HG03280 (cell line): ENCODE results near the gene MEF2A.

Experiments used
- ATAC-seq: cut with Tn5 transposase; IDR thresholded peaks from one replicate; pipeline ENCODE4 v1.9.1; 2021; ENCODE audit warnings: mild to moderate bottlenecking, moderate library complexity; ENCODE audit not compliant: unreplicated experiment

MEF2A gene

DNA sequence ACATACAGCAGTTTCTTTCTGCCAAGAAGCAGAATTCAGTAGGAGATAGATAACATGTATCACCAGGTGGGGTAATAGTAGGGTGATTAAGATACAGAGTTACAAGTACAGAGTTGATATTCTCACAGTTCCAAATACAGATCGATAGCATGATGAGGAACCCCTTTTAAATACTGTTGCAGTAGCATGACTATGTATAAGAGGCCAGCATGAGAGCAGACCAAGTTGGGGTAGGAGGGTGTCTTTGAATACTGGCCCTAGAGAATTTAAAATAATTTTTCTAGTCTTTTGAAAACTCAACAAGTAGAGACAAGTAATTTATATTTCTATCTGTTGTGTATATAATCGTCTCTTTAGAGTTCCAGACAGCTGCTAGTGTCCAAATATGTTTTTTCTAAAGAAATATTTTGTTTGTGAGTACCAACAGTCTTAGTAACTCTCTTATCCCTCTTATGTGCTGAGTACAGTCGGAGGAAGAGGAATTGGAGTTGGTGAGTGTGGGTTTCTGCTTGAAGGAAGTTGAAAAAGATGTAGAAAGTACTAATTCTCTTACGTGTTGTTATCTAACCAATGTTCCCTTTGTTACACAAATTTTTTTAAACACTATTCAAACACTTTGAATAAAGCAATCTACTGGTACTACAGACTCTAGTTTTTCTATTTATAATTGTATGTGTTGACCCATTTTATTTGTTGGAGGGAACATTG lies 137.3 kb downstream of the MEF2A start:
- ATAC-seq: no peak

DNA sequence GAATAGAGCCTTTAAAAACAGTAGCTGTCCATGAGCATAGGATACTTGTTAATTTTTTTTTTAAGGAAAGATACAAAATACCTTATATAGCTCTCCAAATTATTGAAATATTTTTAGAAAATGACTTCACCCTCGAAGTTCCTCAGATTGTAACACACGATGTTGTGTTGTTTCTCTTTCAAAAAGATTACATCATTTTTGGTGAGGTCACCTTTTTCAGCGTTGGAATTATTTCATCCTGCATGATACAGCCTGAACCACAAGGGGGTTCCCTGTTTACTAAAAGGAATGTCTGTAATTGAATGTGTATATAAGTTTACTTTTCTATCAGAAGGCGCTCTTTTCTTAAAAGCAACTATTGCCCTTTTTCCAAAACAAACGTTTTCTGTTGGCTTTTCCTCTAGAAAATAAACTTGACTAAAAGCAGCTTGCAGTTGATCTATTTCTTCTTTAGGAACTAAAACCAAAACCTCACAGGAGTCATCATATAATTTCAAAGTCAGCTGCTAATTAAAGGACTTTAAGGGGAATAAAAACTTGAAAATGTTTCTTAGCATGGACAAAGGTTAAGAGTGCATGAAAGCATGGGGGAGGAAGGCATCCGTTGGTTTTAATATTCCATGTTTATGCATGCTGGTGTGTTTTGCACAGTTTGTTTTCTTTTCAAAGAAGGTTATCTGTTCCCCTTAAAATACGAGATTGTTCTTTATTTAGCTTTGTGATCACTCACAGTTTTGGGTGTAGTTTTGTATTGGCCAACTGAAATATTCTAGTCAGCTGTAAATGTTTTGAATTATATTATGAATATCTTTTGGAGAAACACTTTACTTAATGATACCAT lies 138.0 kb downstream of the MEF2A start:
- peak; percentile 55 for ATAC-seq

DNA sequence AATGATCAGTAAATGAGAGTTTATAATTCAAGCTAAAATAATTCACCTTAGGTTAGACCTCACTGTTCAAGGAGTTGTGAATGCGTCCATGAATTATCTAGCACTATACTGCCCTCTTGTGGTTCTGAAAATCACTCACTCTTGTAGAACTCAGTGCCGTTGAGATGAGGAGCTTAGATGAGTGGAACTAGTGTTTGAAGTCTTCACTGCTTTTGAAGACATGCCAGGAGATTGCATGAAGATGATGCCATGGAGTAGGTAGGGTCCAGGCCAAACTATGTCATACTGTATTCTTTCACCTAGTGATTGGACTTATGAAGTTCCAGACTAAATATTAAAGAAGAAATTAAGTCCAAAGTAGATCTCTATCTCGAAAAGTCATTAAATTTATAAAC lies 138.7 kb downstream of the MEF2A start:
- peak; percentile 59 for ATAC-seq

DNA sequence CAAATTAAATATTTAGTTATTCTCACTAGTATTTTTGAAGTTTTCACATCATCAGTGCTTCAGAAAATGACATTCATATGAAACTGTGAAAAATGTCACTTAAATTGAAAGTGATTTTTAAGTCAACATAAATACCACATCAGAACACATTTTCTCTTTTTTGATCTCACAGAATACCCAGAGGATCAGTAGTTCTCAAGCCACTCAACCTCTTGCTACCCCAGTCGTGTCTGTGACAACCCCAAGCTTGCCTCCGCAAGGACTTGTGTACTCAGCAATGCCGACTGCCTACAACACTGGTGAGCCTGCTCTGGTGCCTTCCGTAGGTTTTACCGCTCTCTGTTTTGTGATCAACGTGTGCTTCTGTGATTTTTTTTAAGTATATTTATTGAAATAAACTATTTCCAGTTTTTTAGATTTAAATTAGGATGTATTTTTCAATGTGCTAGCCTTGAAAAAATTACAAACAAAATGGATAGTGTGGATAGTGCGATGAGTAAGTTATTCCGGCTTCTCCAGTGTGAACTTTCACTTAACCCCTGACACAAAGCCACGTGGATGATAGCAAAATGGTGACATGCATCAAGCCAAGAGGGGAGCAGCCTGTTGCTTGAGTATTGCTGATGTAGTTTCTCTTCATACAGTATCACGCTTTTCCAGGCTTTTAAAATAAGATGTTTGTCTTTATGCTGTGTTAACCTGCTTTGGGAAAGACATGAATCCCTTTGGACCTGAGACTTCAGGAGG lies 140.9 kb downstream of the MEF2A start:
- ATAC-seq: no peak

DNA sequence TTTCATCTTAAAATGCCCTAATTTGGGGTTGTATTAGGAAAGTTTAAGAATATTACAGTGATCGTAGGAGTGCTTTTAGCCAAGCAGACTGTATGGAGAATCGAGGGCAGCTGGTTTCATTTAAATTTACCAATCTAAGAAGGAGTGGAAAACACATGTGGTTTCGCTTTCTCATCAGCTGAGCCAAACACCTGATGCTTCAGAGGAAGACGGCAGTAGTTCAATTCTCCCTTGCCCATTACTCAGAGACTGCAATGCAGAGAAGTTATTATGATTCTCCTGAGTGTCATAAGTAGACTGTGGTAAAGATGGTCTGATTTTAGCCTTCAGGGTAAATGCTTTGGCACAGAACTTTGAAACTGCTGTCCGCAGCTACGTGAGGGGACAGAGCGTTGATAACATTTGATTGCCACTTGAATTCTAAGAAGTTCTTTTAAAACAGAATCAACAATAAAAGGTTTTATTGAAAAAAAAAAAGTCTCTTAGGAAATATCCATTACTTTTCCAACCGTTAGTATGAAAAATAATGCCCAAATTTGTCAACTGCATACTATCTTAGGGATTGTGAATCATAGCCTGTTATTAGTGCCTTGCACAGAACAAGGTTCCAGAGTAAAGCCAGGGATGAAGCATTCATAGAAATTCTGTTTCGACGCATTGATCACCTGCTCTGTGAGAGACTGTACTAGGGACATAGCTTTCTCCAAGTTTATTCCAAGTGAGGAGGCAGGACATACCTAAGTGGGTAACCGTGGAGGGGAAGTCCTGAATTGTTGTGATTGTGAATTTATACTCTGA lies 141.9 kb downstream of the MEF2A start:
- ATAC-seq: peak; percentile 47

DNA sequence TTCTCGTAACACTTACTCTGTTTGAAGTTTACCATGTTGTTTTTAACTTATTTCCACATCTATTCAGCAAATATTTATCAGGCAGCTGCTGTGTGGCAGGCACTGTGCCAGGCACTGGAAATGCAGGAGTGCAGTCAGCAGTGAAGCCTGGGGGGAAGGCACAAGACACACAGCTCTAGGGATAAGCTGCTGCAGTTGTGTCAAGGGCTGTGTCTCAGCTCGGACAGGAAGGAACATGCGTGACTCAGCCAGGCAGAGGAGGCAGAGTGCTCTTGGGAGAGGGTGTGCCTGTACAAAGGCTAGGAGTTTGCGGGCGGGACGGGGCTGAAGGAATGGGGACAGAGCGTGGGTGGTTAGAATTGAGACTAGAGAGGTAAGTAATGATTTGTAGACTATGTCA lies 142.8 kb downstream of the MEF2A start:
- ATAC-seq: no peak

DNA sequence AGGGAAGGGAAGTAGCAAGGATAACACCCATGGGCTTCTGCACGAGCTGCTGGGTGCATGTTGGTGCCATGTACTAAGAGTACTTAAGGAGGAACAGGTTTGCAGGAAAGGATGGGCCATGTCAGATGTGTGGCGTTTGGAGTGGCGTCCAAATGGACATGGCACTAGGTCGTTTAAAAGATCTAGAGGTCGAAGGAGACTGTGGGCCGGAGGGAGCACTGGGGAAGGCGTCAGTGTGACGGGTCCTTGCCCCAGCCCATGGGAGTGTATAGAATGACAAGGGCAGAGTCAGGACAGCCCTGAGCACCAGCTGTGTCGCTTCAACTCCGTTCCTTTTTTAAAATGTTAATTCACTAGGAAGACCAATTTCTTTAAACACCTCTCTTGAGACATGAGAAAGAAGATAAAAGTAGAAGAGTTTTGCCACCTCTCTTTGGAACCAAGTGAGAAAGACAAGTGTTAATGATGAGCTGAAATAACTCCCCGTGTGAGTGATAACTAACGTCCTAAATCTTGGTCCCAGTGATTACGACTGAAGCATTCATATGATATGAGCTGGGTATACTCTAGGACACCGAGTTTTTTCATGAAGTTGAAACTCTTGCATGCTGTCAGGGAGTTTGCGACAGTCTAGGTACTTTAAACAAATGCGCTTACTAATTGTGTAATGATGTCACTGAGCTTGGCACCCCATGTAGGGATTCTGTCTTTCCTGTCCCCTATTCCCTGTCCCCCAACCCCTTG lies 143.6 kb downstream of the MEF2A start:
- no peak for ATAC-seq

DNA sequence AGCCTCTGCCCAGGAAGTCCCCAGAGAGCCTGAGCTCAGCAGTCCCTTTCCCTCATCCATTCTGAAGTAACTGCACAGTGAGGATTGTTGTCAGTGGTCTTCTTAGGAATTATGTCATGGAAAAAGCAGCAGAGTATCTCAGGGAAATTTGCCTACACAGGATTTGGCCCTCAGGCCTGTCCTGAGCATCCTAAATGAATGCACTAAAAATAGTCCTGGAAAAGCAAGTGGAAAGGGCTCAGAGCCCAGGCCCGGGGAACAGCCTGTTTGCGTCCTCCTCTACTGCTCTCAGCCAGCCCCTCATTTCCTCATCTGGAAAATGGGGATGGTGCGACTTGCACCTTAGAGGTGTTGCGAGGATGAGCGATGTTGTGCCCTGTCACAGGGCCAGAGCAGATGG lies 145.8 kb downstream of the MEF2A start:
- no peak for ATAC-seq

DNA sequence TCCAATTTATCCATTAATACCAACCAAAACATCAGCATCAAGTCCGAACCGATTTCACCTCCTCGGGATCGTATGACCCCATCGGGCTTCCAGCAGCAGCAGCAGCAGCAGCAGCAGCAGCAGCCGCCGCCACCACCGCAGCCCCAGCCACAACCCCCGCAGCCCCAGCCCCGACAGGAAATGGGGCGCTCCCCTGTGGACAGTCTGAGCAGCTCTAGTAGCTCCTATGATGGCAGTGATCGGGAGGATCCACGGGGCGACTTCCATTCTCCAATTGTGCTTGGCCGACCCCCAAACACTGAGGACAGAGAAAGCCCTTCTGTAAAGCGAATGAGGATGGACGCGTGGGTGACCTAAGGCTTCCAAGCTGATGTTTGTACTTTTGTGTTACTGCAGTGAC lies 146.6 kb downstream of the MEF2A start:
- ATAC-seq: no peak

DNA sequence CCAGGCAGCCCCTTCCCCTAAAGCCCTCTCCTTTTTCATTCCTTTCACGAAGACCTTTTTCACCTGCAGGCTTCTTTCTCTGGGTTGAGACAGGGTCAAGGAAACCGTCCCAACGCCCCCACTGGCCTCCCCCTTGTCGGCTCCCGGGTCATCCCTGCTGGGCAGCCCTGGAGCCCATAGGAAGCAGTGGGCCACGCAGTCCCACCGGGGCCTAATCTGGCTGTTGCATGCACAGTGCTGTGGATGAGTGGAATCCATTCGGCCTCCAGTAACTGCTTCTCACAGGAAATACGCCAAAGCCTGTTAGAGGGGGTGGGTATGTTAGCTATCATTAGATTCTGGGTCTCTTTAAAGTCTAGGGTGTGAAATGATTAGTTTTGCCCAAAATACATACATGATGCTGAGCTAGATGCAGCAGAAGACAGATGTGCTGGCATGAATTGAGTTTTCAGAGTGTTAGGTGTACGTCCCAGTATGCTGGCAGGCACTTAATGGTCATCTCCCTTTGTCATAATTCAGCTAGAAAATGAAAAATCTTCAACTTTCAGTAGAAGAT lies 150.8 kb downstream of the MEF2A start:
- ATAC-seq: no peak

DNA sequence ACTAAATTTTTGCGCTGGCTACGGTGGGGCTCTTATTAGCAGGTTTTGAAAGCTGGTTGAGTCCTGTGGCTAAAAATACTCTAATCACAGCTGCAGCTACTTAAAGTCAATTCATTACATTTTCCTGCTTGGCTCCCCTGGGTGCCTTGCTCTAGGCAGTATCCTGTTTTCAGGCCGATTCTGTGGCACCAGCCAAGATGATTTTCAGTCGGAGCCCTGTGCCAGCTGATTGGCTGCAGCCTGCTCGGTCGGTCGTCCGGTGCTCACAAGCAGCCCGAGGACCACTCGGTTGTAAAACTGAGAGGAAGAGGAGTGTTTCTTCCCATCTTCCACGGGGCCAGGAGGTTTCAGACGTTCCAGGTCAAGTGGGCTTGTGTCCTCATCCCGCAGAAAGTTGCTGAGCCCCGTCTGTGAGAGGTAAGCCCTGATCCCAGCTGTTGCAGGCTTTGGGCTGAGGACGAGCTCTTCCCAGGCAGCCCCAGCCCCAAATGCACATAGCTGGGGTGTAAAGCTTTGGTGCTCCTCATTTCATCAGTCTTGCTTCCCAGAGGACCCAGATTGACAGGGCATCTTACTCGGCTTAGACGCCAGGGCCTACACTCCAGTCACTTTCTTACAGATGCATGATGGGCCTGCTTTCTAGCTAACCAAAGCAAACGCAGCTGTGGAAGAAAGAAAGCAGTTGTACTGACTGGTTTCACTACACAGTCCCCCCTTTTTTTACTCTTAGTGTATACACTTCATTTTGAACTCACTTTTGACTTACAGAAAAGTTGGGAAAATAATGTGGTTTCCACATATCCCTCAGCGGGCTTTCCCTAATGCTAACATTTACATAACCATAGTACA lies 151.6 kb downstream of the MEF2A start:
- peak; percentile 43 for ATAC-seq

DNA sequence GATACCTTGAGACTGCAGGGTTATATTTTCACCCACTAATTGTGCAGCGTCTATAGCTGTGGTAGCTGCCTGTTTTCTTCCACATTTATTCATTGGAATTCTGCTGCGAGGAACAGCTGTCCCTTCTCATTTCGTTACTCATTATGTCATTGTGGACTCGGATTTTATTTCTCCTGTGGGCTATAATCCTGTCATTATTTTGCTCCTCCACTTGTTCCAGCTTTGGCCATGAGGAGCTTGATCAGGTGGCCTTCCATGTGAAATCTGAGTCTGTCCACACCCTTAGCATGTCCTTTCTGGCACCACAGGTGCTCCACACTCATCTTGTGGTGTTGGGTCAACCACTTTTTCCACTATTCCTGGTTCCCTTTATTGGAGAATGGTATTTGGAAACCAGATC lies 152.6 kb downstream of the MEF2A start:
- ATAC-seq: no peak

DNA sequence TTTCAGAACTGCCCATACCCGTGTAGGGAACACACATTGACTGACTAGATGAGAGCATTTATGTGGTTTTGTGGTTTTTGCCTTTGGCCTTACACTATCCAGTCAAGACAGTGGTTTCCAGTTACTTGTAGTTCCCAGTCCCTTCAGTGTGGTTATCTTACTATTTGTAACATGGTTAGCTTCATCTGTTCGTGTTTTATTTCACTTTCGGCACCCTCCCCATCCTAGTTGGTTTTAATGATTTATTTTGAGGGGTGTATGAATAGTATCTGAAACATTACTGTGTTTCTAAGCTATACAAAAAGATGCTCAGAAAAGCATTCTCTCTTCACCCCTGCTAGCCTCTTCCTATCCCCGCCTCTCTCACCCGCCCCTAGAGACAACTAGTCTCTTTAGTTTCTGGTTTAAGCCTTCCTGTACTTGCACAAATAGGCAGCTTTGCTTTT lies 153.3 kb downstream of the MEF2A start:
- ATAC-seq: peak; percentile 79

DNA sequence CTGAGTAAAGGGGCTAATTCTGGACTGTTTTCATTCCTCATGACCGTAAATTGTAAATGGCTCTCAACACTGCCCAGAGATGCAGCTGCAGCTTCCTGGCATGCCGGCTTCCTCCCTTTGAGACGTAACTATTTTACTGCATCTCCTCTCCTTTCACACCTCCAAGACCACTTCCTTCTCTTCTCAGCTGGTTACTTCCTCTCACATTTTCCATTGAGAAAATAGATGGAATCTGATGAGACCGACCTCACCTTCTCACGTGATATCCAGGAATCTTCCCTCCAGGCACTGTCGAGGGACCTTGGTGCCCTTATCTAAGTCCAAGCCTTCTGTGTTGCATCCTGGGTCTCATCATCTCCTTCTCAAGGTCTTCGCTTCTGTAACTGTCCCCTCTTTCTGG lies 154.7 kb downstream of the MEF2A start:
- ATAC-seq: no peak

DNA sequence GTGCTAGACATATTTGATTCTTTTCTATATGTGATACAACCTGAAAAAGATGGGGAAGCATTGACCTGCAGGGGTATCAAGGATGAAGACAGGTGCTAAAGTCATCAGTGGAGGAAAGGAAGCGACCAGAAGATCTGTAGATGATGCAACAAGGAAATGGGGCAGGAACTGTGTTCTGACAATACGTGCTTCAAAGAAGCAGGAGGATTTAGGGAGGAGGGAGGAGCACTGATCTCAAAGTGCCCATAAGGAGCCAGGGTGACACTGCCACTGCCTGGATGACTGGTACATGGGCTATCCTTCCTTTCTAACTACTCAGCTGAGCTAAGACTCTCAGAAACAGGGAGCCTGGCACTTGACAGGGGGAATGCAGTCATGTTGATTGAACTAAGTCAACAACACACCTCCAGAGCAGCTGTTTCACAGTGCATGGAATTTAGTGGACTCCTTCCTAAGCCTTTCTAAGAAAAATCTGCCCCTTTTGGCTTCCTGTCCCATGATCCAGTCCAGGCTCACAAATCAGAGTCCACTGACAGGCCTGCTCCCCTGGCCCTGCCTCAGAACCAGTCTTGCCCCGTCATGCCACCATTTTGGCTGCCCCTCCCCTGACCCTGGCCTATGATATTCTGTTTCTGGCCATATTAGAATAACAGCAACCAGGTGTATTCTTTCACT lies 155.5 kb downstream of the MEF2A start:
- ATAC-seq: no peak

DNA sequence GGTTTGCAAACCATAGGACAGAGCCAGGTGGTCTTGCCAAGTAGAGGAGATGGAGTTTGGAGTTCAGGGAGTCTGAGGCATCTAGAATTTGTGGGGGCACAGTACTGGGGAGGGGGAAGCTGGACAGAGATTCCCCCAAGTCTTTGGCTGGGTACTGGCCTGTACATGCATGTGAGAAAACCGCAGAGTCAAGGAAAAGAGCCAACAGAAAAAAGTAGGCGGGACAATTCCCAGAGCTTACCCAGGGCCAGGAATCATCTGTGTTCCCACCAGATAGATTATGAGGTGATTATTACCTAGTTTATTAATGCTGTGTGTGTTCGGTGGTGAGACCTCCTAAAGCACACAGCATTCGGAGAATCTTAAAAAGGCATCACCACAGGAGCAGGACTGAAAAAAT lies 156.1 kb downstream of the MEF2A start:
- no peak for ATAC-seq

DNA sequence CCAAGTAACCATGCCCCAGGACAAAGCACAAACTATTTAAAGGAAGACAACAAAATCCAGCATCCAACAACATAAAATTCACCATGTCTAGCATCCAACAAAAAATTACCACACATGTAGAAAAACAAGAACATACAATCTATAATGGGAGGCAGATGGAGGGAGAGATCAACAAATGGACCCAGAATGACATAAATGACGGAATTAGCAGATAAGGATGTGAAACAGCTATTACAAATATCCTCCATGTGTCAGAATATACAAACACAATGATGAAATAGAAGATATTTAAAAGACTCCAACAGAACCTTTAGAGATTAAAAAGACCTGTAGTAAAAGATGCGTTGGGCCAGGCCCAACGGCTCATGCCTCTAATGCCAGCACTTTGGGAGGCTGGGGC lies 156.6 kb downstream of the MEF2A start:
- ATAC-seq: no peak

DNA sequence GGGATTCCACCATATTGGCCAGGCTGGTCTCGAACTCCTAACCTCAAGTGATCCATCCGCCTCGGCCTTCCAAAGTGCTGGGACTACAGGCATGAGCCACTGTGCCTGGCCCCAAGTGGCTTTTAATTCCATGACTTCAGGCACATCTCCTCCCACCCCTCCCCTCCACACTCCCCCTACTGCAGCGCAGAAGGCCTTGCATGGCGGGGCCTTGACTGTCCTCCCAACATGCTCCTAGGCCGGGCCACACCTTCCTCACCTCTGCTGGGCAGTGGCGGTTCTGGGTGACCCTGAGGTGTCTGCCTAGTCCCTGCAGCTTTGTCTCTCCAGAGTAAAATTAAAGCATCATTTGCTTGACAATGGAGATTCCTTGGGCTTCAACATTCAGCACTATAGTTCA lies 160.5 kb downstream of the MEF2A start:
- ATAC-seq: no peak
